Lower leg skin (tissue), 3 donors: ENCODE results near the gene NHP2.

Experiments
- CTCF ChIP-seq, 3 donors: fragments of 450-650 bp; IDR thresholded peaks; one replicate each; pipeline ENCODE4 v1.5.1; 2016; ENCODE audit warnings: antibody characterized with exemption in 3 of 3, mild to moderate bottlenecking in 3 of 3, moderate library complexity in 2 of 3
- POLR2A ChIP-seq, 2 donors: fragments of 450-650 bp; IDR thresholded peaks; one replicate each; pipeline ENCODE4 v1.6.1; 2016 to 2017; ENCODE audit warnings: antibody characterized with exemption in 2 of 2, mild to moderate bottlenecking in 1 of 2, moderate library complexity in 1 of 2

GRCh38 chr5:178201221-178201926 is 47.7 kb upstream of the NHP2 start:
- no peak for TF ChIP-seq CTCF (IDR thresholded peaks at IDR 0.05)
- no peak for TF ChIP-seq POLR2A (IDR thresholded peaks at IDR 0.05)
